HS-27A (cell line): ENCODE results near the gene SLC9A8.
"Not testable (repeated sequence)": the region's sequence is repeated elsewhere in the genome, so short reads cannot be mapped to it uniquely, and the experiment has no call there.

Experiments
- DNase-seq: peaks from one replicate; pipeline ENCODE4 v3.0.0-alpha.2; 2012; ENCODE audit warnings: low read depth, missing footprints

The SLC9A8 gene

DNA sequence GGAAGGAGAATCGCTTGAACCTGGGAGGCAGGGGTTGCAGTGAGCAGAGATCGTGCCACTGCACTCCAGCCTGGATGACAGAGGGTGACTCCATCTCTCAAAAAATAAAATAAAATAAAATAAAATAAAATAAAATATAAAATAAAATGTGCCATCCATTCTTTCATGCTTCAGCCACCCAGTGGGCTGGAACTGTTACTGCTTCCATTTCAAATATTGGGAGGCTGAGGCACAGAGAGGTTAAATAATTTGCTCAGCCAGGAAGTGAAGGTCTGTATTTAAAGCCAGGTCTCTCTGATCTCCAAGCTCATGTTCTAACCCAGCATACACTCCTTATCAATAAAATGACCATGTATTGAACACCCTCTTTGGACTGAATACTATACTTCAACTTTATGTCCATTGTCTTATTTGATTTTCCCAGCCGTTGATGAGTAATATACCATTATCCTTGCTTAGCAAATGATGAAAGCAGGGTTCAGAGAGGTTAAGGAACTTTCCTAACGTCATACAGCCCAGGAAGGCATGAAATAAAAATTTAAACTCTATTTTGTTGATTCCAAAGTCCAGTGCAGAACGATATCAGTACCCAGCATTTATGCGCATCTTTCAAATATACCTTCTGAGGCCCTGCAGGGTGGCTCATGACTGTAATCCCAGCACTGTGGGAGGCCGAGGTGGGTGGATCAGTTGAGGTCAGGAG is 25.8 kb upstream of the SLC9A8 start:
- no peak for DNase-seq

DNA sequence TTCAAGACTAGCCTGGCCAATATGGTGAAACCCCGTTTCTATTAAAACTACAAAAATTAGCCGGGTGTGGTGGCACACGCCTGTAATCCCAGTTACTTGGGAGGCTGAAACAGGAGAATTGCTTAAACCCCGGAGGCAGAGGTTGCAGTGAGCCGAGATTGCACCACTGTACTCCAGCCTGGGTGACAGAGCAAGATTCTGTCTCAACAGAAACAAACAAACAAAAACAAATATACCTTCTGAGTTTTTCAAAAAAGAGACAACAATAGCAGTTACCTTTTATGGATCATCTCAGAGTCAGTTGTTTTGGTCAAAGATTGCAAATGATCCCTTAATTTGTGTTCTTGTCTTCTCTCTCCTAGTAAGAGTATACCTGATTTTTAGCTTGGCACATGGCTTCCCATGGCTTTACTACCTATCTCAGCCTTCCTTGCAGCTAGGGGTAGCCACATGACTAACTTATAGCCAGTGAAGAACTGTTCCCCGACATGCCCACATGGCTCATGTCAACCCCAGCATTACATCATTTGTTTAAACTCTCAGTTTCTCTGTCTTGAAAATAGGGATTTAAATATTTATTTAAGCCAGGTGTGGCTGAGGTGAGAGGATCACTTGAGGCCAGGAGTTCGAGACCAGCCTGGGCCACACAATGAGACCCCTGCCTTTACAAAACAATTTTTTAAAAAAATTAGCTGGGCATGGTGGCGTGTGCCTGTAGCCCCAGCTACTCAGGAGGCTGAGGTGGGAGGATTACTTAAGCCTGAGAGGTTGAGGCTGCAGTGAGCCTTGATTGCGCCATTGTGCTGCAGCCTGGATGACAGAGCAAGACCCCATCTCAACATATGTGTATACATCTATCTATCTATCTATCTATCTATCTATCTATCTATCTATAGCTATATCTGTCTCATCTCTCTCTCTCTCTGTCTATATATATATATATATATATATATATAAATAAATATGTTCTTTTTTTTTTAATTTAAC is 25.0 kb upstream of the SLC9A8 start:
- no peak for DNase-seq

DNA sequence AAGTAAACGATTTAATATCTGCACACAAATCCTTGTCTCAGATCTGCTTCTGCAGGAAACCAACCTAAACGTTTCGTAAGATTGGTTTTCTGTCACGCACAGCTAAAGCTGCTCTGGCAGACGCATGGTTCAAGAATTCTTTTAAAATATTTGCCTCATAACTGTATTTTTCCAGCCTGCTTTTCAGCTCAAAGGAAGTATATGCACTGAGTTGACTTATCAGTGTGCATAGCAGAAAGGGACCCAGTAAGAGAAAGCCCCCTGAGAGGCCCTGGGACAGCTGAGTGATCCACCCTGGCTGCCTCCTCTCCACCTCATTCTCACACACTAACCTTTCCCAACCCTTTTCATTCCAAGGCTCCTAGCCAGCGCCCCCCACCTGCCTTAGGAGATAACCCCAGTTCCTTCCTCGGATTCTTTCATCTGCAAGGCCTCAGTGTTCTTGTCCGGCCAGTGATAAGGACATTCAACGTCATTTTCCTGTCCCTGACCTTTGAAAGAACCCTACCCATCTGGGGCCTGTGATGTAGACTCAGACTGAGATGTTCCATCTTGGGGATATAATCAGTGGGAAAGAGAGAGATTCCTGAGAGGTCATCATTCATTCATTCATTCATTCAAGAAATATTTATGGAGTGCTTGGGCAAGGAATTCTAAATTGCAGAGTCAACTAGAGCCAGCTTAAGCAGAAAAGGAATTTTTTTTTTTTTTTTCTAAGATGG is 22.4 kb upstream of the SLC9A8 start:
- DNase-seq, result no peak

DNA sequence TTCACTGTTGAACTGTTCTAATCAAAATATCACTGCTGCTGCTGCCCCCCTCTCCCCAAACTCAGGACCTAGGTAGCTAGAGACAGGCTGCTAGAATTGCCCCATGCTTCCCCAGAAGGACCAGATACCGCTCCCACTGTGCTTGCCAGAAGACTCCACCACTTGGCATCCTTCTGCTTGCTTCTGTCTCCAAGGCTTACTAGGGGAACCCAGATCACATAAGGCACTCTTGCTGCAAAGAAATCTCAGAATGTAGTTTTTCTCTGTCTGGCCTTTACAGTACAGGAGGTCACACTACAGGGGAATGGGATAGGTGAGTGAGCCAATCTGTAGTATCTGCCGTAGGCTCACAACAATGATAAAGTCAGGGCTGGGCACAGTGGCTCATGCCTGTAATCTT is 21.5 kb upstream of the SLC9A8 start:
- no peak for DNase-seq

DNA sequence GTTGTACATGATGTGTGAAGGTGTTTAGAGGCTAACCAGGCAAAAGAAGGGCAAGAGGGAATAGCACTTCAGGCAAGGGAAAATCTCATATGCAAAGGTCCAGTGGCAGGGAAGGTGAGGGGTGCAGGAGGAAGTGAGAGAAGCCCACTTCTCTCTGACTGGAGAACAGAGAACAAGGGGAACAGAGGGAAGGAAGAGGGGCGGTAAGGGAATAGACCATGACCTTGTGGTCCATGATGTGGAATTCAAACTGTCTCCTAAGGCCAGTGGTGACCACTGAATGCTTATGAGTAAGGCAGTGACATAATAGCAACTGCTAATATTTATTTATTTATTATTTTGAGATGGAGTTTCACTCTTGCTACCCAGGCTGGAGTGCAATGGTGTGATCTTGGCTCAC is 20.6 kb upstream of the SLC9A8 start:
- no peak for DNase-seq

DNA sequence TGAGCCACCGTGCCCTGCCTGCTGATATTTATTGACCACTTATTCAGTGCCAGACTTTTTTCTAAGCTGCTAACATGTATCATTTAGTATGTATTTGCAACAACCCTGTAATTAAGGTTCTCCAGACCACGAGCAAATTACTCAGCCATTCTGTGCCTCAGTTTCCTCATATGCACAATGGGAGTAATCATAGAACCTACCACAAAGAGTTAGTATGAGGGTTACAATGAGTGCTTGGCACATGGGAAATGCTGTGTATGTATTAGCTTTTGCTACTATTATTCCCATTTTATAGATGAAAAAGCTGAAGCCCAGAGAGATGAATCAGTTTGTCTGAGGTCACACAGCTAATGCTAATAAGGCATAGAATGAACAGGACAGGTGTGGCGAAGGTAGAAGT is 20.0 kb upstream of the SLC9A8 start:
- DNase-seq, result no peak

DNA sequence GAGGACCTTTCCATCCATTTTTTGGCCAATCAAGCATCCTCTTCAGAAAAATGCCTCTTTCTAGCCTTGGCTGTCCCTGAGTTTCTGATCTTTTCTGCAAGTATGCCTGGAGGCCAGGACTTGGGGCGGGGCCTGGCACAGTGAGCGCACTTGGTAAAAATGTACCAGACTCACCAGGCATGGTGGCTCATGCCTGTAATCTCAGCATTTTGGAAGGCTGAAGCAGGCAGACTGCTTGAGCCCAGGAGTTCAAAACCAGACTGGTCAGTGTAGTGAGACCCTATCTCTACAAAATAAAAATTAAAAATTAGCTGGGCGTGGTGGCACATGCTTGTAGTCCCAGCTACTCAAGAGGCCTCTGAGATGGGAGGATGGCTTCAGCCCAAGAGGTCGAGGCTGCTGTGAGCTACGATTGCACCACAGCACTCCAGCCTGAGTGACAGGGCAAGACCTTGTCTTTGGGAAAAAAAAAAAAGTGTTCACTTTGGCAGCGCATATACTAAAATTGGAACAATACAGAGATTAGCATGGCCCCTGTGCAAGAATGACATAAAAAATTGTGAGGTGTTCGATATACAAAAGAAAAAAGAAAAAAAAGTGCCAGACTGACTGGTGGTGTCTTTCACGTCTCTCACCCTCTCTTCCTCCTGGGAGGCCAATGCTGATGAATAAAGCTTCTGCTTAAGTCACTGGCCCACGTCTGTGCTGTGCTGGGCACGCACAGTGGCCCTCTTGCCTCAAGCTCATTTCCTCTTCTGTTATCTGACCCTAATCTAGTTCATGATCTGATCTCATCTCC is 18.1 kb upstream of the SLC9A8 start:
- DNase-seq, result no peak

DNA sequence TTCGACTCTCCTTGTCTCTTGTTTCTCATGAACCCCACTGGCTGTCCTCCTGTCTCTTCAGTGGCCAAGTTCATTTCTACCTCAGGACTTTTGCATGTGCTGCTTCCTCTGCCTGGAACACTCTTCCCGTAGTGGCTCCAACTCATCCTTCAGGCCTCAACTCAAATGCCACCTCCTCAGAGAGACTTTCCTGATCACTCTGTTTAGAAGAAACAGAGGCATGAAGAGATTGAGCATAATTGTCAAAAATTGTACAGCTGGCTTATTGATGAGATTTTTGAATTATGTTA is 17.5 kb upstream of the SLC9A8 start:
- DNase-seq, result no peak

DNA sequence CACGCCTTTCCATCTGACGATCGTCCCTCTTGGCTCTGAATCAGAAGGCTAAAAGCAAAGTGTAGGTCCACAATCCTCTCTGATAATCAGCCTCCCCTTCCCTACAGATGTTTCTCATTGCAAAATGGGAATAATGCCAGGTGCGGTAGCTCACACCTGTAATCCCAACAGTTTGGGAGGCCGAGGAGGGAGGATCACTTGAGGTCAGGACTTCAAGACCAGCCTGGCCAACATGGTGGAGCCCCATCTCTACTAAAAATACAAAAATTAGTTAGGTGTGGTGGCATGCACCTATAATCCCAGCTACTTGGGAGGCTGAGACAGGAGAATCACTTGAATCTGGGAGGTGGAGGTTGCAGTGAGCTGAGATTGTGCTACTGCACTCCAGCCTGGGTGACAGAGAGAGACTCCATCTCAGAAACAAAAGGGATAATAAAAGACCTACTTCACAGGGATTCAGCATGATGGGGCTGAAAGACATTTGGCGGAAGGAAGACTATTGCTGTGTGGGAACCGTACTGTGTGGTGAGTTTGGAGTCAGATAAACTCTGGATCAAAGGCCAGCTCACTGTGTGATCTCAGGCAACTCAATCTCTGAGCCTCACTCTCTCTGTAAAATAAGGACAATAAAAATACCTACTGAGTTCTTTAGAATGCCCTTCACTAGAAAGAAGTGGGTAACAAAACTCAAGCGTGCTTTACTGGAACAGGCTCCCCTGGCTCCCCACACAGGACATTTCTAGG is 15.9 kb upstream of the SLC9A8 start:
- DNase-seq, result no peak

DNA sequence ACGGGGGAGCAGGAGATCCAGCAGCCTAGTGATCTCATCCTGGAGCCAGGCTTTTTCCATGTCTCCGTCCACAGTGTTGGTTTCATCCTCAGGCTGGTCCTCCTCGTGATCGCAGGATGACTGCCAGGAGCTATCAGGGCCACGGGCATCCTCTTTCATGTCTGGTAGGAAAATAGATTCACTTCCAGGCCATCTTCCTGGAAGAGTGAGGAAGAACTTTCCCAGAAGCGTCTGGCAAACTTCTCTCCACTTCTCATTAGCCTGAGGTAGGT is 15.3 kb upstream of the SLC9A8 start:
- DNase-seq, result no peak

DNA sequence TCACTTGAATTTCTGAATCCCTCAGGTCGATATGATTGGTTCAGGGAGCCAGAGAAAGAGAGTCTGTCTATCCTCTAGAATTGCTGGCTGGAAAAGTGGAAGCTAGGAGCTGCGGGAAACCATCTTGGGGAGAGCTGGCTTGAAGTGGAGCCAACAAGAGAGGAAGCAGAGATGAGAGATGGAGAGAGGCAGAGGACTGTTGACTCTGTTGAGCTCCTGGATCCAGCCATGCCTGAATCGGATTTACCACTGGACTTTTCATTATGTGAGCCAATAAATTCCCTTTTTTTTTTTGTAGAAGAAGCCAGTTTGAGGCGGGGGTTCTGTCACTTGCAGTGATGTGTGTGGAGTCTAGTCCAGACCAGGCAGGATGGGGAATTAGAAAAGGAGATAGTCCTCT is 13.9 kb upstream of the SLC9A8 start:
- DNase-seq, result no peak

DNA sequence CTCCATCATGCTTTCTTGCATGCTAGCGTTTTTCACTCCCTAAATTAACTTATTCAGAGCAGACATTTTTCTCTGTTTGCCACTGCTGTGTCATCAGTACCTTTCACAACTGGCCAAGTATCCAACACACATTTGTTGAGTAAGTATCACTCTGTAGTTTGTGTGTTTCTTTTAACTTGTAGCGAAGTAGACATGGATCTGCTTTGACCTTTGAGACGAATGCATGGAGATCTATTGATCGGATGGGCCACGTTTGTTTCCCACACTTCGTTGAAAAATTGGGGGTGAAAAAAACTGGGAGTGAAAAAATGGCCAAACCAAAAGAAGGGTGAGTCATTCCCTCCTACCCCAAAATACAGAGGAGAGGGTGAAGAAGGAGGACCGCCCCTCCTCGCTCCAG is 12.9 kb upstream of the SLC9A8 start:
- DNase-seq, result no peak

DNA sequence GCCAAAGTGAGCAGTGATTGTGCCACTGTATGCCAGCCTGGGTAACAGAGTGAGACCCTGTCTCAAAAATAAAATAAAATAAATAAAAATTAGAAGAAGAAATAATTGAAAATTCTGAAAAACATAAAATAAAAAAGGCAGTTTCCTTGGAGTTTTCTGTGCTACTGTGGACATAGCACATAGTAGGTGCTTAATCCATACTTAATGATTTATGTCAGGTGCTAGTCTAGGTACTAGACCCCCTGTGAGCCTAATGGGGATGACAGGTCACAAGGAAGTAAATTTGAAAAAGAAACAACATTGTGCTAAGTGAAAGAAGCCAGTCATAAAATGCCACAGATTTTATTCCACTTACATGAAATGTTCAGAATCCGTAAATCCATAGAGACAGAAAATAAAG is 9.2 kb upstream of the SLC9A8 start:
- no peak for DNase-seq

DNA sequence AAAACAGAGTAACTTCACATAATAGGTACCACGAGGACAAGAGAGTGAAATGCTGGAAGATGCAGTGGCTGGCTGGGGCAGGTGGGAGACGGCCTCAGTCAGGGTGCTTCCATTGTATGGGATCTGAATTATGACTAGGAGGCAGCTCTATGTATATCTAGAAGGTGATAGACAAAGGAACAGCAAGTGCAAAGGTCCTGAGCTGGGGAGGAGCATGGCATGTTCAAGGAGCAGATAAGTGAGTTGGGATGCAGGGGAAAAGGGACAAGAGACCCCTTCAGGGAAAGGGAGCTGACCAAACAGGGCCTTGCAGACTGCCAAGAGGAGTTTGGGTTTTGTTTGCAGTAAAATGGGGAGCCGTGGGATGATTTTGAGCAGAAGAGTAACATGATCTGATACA is 8.3 kb upstream of the SLC9A8 start:
- DNase-seq, result no peak

DNA sequence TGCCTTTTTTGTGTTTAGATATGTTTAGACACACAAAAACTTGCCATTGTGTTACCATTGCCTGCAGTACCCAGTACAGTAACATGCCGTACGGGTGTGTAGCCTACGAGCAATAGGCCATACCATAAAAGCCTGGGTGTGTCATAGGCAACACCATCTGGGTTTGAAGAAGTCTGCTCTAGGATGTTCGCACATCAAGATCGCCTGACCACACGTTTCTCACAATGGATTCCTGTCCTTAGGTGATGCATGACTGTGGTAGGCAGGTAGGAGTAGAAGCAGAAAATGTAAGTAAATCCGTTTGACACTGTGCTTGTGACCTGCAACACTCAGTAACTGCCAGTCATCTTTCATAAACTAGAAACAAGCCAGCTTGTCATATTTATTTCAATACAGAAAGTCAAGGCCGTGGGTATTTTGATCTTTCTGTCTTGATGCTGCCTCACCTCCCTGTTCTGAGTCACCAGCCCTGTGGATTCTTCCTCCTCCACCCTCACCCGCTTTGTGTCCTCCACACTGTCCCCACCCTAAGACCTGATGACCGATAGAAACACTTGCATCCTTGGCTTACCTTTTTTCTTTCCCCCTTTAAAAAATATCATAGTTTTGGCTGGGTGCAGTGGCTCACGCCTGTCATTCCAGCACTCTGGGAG is 7.3 kb upstream of the SLC9A8 start:
- not testable (repeated sequence) for DNase-seq

DNA sequence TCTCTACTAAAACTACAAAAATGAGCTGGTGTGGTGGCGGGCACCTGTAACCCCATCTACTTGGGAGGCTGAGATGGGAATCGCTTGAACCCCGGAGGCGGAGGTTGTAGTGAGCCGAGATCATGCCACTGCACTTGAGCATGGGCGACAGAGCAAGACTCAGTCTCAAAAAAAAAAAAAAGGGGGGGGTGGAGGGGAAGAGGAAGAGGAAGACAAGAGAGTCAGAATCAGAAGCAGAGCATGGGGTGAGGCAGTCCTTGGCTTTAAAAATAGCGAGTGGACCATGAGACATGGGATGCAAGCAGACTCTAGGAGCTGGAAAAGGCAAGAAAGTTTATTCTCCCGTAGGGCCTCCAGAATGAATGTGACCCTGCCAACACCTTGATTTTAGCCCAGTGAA is 3.9 kb upstream of the SLC9A8 start:
- no peak for DNase-seq

DNA sequence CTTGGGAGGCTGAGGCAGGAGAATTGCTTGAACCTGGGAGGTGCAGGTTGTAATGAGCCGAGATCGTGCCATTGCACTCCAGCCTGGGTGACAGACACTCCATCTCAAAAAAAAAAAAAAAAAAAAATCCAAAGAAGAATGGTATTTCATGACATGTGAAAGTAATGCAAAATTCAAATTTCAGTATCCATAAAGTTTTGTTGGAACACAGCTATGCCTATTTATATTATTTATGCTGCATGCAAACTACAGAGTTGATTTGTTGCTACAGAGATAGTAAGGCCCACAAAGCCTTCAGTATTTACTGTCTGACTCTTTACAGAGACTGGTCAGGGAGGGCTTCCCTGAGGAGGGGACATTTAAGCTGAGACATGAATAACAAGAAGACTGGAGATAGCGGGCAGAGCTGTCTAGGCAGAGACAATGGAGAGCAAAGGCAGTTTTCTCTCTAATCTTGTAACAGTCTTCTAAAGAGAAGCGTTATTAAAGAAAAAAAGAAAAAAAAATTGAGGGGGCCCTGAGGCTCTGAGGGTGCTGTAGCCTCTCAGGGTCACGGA is 2.7 kb upstream of the SLC9A8 start:
- DNase-seq, result no peak

DNA sequence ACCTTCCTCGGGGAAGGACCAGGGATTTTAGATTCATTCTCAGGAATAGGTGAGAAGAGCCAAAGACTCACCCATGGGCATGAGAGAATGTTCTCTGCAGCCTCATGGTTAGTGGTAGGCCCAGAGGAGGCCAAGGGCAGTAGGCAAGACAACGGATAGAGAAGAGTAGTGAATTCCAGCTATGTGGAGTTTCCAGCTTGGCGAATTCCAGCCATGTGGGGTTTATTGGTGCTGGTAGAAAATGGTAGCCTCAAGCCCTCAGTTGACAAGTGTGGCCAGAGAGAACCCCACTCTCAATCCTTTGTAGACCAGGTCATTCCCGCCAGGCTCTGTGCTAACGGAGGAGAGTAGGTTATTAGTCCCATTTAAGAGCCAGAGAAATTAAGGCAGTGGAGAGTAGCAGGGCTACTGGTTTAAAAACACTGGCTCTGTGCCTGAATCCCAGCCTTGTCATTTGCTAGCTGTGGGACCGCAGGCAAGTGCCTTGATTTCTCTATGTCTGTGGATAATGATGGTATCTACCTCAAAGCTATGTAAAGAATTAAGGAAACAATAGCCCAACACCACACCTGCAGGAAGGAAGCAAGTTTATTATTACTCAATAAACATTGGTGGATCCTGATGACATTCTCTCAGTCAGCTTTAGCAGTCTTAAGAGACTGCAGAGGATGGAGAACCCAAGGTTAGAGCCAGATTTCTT is 2.0 kb upstream of the SLC9A8 start:
- DNase-seq, result no peak

DNA sequence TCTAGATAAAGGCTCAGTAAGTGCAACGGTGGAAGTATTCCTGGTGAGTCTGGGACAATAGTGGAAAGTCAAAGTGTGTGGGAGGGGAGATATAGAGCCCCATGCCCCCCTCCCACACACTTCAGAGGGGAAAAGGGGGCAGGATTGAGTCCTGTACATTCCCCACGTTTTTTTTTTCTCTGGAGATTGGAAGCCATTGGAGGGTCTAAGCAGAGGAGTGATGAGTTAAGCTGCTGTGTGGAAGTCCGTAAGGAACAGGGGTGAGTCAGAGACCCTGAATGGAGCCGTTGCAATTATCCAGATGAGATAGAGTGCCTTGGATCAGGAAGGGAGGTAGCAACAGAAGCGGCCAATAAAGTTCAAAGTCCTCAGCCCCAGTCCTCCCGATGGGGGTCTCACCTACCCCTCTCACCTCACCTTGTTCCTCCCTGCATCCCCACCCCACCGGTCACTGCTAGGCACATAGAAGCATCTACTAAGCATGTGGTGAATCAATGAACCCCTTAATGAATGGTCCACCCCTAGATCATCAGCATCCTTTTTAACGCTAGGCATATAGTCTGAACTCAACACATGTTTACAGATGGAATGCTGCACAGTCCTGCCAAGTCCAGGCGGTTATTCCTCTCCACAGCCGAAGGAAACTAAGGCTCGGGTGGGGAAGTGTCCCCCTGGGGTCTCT is 662 bp upstream of the SLC9A8 start:
- no peak for DNase-seq
